ENCODE measurements around the gene VMAC.

Gene VMAC

DNA sequence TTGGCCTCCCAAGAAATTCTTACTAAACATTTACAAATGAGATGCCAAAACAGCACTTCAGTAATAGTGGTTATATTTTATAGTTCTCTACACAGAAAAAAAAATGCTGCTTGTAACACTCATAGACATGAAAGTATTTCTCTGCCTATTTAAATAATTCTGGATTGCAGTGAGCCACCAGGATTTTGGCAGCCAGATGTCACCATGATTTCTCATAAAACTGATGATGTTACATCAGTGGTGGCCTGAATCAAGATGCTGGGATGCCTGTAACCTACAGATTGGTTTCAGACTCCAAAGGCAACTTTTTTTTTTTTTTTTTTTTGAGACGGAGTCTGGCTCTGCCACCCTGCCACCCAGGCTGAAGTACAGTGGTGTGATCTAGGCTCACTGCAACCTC, 6.7 kb downstream of the VMAC start:
- H3K27ac ChIP-seq (ENCODE audit: low read length): no peak overlapping the region
- no peaks in the 10 kb centered on the region for H3K9me3 ChIP-seq (ENCODE audit: control insufficient read depth in 1 of 2, low read length in 2 of 2)
- H3K36me3 ChIP-seq (ENCODE audit: control insufficient read depth in 1 of 2, insufficient read depth in 2 of 2, low read length in 2 of 2): peaks cover 0 to 17% of the 10 kb centered on the region in 2 donors
- no peaks in the 10 kb centered on the region for H3K27me3 ChIP-seq (ENCODE audit: low read depth, low read length)
- no peak overlapping the region for H3K4me3 ChIP-seq (ENCODE audit: low read depth in 1 of 2, low read length in 2 of 2)
- H3K4me1 ChIP-seq (ENCODE audit: control insufficient read depth in 1 of 2, insufficient read depth in 2 of 2, low read length in 2 of 2): peaks cover 0 to 14% of the 10 kb centered on the region in 2 donors

DNA sequence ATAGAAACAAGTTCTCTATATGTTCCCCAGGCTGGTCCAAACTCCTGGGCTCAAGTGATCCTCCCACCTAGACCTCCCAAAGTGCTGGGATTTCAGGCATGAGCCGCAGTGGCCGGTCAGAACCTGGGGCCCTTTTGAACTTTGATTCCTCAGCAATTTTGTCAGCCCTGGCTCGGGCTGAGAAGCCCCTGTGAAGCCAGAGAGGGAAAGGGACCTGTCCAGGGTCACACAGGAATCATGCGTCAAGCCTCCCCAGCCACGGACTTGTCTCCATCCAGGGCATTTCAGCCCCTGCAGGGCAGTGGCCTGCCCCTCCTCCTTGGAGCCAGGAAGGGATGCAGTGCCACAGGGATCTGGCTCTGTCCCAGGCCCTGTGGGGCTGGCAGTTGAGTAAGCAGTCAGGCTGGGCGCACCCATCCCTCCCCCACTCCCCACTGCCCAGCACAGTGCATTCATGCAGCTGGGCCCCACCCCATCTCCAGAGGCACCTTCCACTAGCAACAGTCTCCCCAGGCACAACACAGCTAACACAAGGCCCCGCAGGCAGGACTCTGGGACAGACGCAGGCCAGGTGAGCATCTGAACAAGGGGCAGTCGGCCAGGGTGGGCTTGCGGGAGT, 9.2 kb downstream of the VMAC start, which contains the start of gene CAPS:
Gene CAPS, plus strand, starts transcription at position 516 of the 619 bp plus-strand sequence. CDS start 153 bp downstream, outside the sequence.
- peaks cover 8 to 39% of the 10 kb centered on the region in 2 donors for H3K36me3 ChIP-seq (ENCODE audit: control insufficient read depth in 1 of 2, insufficient read depth in 2 of 2, low read length in 2 of 2)

DNA sequence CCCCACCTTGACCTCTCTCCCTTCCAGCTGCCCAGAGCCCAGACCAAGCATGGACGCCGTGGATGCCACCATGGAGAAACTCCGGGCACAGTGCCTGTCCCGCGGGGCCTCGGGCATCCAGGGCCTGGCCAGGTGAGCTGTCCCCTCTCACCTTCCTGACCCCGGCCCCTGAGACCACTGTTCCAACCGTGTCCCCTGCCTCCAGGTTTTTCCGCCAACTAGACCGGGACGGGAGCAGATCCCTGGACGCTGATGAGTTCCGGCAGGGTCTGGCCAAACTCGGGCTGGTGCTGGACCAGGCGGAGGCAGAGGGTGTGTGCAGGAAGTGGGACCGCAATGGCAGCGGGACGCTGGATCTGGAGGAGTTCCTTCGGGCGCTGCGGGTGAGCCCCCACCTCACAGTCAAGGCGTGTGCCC, 9.7 kb downstream of the VMAC start:
- no peak overlapping the region for H3K4me3 ChIP-seq (ENCODE audit: low read depth in 1 of 2, low read length in 2 of 2)
- no peaks in the 10 kb centered on the region for H3K27me3 ChIP-seq (ENCODE audit: low read depth, low read length)
- H3K36me3 ChIP-seq (ENCODE audit: control insufficient read depth in 1 of 2, insufficient read depth in 2 of 2, low read length in 2 of 2): peaks cover 11 to 40% of the 10 kb centered on the region in 2 donors
- H3K27ac ChIP-seq (ENCODE audit: low read length): no peak overlapping the region
- H3K4me1 ChIP-seq (ENCODE audit: control insufficient read depth in 1 of 2, insufficient read depth in 2 of 2, low read length in 2 of 2): peaks cover 0 to 10% of the 10 kb centered on the region in 2 donors
- H3K9me3 ChIP-seq (ENCODE audit: control insufficient read depth in 1 of 2, low read length in 2 of 2): no peaks in the 10 kb centered on the region

More for the DNA sequence above, 9.2 kb downstream of the VMAC start, which contains the start of gene CAPS:
- Histone ChIP-seq H3K27me3 (ENCODE audit: low read depth, low read length) (no peaks in the 10 kb centered on the region), H3K4me1 (ENCODE audit: control insufficient read depth in 1 of 2, insufficient read depth in 2 of 2, low read length in 2 of 2) (peaks cover 0 to 10% of the 10 kb centered on the region in 2 donors), H3K27ac (ENCODE audit: low read length) (no peak within 1 kb of the TSS), H3K9me3 (ENCODE audit: control insufficient read depth in 1 of 2, low read length in 2 of 2) (no peaks in the 10 kb centered on the region), H3K4me3 (ENCODE audit: low read depth in 1 of 2, low read length in 2 of 2) (no peak within 1 kb of the TSS)

DNA sequence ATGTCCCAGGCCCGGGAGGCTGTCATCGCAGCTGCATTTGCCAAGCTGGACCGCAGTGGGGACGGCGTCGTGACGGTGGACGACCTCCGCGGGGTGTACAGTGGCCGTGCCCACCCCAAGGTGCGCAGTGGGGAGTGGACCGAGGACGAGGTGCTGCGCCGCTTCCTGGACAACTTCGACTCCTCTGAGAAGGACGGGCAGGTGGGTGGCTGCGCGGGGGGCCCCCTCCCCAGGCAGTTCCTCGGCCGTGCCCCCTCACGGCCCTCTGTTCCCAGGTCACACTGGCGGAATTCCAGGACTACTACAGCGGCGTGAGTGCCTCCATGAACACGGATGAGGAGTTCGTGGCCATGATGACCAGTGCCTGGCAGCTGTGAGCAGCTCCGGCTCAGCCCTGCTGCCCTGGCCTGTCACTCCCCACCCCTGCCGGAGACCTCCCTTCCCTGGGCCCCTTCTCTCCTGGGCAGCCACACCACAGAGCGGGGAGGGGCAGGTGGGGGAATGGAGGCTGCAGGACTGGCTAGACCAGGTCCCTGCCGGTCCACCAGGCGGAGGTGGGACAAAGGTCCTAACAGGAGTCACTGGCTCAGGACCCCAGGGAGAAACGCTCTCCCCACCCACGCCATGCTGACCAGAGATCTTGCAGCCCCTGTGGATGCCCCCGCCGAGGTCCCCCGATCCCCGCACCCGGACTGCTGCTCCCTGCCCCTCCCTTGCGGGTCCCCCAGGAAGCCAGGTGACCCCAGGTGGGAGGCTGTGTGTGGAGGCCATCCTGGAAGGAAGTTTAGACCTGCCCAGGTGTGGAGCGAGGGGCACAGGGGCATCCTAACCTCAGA, 10.5 kb downstream of the VMAC start:
- Histone ChIP-seq H3K27ac (ENCODE audit: low read length) (no peak overlapping the region), H3K4me3 (ENCODE audit: low read depth in 1 of 2, low read length in 2 of 2) (no peak overlapping the region), H3K4me1 (ENCODE audit: control insufficient read depth in 1 of 2, insufficient read depth in 2 of 2, low read length in 2 of 2) (peaks cover 0 to 10% of the 10 kb centered on the region in 2 donors), H3K36me3 (ENCODE audit: control insufficient read depth in 1 of 2, insufficient read depth in 2 of 2, low read length in 2 of 2) (peaks cover 12 to 43% of the 10 kb centered on the region in 2 donors), H3K9me3 (ENCODE audit: control insufficient read depth in 1 of 2, low read length in 2 of 2) (no peaks in the 10 kb centered on the region), H3K27me3 (ENCODE audit: low read depth, low read length) (no peaks in the 10 kb centered on the region)

DNA sequence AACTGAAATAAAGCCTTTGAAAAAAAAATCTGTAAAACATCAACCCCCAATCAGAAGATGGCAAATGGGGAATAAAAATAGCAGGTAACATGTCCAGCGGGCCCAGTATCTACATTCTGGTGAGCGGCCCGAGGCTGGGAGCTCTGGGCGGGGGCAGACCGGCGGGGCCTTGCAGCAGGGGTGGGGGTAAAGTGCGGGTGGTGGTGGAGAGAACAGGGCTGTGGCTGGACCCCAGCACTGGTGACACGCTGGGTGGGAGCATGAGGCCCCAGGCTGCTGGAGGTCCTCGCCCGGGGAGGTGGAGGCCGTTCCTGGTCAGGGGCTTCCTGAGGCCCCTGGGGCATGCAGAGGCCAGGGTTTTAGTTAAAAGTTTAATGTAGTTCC, 11.1 kb downstream of the VMAC start:
- H3K27ac ChIP-seq (ENCODE audit: low read length): no peak overlapping the region
- peaks cover 12 to 48% of the 10 kb centered on the region in 2 donors for H3K36me3 ChIP-seq (ENCODE audit: control insufficient read depth in 1 of 2, insufficient read depth in 2 of 2, low read length in 2 of 2)
- H3K4me1 ChIP-seq (ENCODE audit: control insufficient read depth in 1 of 2, insufficient read depth in 2 of 2, low read length in 2 of 2): peaks cover 0 to 10% of the 10 kb centered on the region in 2 donors
- H3K4me3 ChIP-seq (ENCODE audit: low read depth in 1 of 2, low read length in 2 of 2): no peak overlapping the region
- H3K27me3 ChIP-seq (ENCODE audit: low read depth, low read length): no peaks in the 10 kb centered on the region
- H3K9me3 ChIP-seq (ENCODE audit: control insufficient read depth in 1 of 2, low read length in 2 of 2): no peaks in the 10 kb centered on the region

DNA sequence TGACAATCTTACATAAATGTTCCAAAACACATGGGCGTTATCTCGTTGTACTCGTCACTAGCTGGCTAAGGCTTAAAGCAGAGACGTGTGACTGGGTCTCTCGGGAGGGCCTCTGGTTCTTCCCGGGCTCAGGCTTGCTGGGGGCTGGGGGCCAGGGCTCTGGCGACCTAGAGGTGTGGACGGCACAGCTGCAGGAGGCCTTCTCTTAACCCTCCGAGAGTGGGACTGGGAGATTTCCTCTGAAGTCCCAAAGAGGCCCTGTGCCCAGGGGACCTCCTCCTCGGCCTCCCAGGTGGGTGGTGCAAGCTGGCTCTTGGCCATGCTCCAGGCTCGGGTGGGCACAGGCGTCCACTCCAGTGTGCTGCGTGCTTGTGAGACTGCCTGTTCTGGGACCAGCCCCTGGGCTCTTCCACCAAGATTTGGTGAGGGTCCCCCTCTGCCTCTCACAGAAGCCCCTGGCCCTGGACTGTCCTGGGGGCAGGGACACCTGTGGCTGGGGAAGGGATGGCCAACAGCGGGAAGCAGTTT, 11.6 kb downstream of the VMAC start:
- Histone ChIP-seq H3K4me1 (ENCODE audit: control insufficient read depth in 1 of 2, insufficient read depth in 2 of 2, low read length in 2 of 2) (peaks cover 0 to 10% of the 10 kb centered on the region in 2 donors), H3K27ac (ENCODE audit: low read length) (no peak overlapping the region), H3K36me3 (ENCODE audit: control insufficient read depth in 1 of 2, insufficient read depth in 2 of 2, low read length in 2 of 2) (peaks cover 12 to 53% of the 10 kb centered on the region in 2 donors), H3K9me3 (ENCODE audit: control insufficient read depth in 1 of 2, low read length in 2 of 2) (no peaks in the 10 kb centered on the region), H3K4me3 (ENCODE audit: low read depth in 1 of 2, low read length in 2 of 2) (no peak overlapping the region), H3K27me3 (ENCODE audit: low read depth, low read length) (no peaks in the 10 kb centered on the region)

DNA sequence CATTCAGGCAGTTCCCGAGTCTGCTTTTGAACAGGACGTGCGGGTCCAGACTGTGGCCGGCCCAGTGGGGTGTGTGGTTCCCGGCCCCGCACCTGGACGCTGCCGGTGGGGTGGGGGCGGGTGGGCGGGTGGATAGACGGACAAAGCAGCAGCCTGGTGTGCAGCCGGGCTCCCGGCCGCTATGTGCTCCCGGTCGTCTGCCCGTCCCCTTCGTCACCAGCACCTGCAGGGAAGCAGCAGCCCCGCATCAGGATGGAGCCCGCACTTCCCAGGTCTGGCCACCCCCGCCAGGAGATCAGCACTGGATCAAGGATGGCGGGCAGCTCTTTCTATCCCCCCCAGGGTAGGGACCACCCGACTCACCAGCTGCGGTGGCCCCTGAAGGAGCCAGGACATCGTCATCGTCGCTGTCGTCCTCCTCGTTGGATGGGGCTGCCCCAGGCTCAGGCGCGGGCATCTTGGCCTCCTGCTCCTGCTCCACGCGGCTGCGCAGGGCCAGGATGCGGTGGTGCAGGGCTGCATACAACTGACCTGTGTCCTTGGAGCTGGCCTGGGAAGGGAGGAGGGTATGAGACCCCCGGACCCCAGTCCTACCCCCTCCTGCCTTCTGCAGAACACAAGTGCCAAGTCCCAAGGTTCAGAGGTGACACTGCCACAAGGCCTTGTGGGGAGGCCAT, 12.9 kb downstream of the VMAC start:
- no peaks in the 10 kb centered on the region for H3K9me3 ChIP-seq (ENCODE audit: control insufficient read depth in 1 of 2, low read length in 2 of 2)
- H3K27me3 ChIP-seq (ENCODE audit: low read depth, low read length): no peaks in the 10 kb centered on the region
- peaks cover 0 to 10% of the 10 kb centered on the region in 2 donors for H3K4me1 ChIP-seq (ENCODE audit: control insufficient read depth in 1 of 2, insufficient read depth in 2 of 2, low read length in 2 of 2)
- H3K36me3 ChIP-seq (ENCODE audit: control insufficient read depth in 1 of 2, insufficient read depth in 2 of 2, low read length in 2 of 2): peaks cover 21 to 65% of the 10 kb centered on the region in 2 donors
- no peak overlapping the region for H3K4me3 ChIP-seq (ENCODE audit: low read depth in 1 of 2, low read length in 2 of 2)
- H3K27ac ChIP-seq (ENCODE audit: low read length): no peak overlapping the region

DNA sequence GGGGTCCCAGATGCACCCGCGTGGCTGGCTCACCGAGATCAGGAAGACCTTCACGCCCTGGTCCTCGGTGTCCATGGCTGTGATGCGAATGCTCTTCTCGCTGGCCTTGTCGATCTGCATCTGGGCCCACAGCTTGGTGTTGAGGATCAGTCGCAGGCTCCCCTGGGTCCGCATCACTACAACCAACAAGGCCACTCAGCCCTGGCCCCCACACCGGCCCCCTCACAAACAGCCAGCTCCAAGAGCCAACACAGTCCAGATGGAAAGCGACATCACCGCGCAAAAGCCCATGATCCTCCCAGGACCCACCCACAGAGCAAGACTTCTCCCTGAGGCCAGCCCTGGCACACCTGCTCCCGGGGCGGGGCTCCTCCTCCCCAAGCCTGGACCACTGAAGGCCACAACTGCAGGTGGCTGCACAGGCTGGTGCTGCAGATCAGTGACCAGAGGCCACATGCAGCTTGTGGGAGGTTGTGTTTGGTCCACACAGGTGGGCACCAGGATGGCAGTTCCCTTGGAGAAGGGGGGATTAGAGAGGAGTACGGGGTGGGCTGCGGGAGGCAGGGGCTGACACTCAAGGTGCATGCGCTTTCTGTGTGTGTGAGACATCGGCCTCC, 13.9 kb downstream of the VMAC start:
- Histone ChIP-seq H3K27me3 (ENCODE audit: low read depth, low read length) (no peaks in the 10 kb centered on the region), H3K4me1 (ENCODE audit: control insufficient read depth in 1 of 2, insufficient read depth in 2 of 2, low read length in 2 of 2) (peaks cover 0 to 10% of the 10 kb centered on the region in 2 donors), H3K9me3 (ENCODE audit: control insufficient read depth in 1 of 2, low read length in 2 of 2) (no peaks in the 10 kb centered on the region), H3K27ac (ENCODE audit: low read length) (no peak overlapping the region), H3K36me3 (ENCODE audit: control insufficient read depth in 1 of 2, insufficient read depth in 2 of 2, low read length in 2 of 2) (peaks cover 22 to 73% of the 10 kb centered on the region in 2 donors), H3K4me3 (ENCODE audit: low read depth in 1 of 2, low read length in 2 of 2) (no peak overlapping the region)

DNA sequence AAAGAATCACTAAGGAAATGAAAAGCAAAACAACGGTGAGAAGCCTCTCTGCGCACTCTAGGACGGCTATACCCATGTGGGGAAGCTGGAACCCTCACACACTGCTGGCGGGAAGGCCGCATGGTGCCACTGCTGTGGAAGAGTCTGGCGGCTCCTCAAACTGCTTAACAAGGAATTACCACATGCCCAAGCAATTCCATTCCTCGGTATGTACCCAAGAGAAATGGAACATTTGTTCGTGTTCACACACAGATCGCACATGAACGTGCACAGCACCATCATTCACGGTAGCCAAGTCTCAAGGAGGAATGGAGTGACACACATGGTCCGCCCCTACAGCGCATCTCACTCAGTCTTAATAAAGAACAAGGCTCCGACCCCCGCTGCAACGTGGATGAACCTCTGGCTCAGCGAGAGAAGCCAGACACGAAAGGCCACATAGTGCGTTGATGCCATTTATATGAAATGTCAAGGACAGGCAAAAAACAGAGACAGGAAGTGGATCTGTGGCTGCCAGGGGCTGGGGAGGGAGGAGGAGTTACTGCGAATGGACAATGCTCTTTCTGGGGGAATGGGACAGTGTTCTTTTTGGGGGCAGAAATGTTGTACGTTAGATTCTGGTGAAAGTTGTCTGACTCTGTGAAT, 17.0 kb downstream of the VMAC start:
- no peaks in the 10 kb centered on the region for H3K9me3 ChIP-seq (ENCODE audit: control insufficient read depth in 1 of 2, low read length in 2 of 2)
- H3K4me3 ChIP-seq (ENCODE audit: low read depth in 1 of 2, low read length in 2 of 2): no peak overlapping the region
- H3K4me1 ChIP-seq (ENCODE audit: control insufficient read depth in 1 of 2, insufficient read depth in 2 of 2, low read length in 2 of 2): peaks cover 0 to 15% of the 10 kb centered on the region in 2 donors
- H3K27ac ChIP-seq (ENCODE audit: low read length): no peak overlapping the region
- H3K27me3 ChIP-seq (ENCODE audit: low read depth, low read length): no peaks in the 10 kb centered on the region
- peaks cover 37 to 91% of the 10 kb centered on the region in 2 donors for H3K36me3 ChIP-seq (ENCODE audit: control insufficient read depth in 1 of 2, insufficient read depth in 2 of 2, low read length in 2 of 2)

DNA sequence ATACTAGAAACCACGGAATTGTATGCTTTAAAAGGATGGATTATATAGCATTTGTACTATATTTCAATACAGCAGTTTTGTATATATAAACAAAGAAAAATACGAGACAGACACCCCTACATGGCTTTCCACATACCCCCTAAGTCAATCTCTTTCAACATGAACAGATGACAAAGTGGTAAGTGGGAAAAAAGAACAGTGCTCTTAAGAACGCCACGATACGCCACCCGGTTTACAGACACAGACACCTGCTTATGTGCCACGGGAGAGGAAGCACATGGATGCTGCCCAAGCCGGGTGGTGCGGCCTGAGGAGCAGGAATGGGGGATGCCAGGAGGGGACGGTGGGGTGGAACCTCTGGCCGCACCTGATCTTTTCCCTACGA, 17.5 kb downstream of the VMAC start:
- Histone ChIP-seq H3K27ac (ENCODE audit: low read length) (no peak overlapping the region), H3K4me3 (ENCODE audit: low read depth in 1 of 2, low read length in 2 of 2) (no peak overlapping the region), H3K9me3 (ENCODE audit: control insufficient read depth in 1 of 2, low read length in 2 of 2) (no peaks in the 10 kb centered on the region), H3K27me3 (ENCODE audit: low read depth, low read length) (no peaks in the 10 kb centered on the region), H3K4me1 (ENCODE audit: control insufficient read depth in 1 of 2, insufficient read depth in 2 of 2, low read length in 2 of 2) (peaks cover 0 to 20% of the 10 kb centered on the region in 2 donors), H3K36me3 (ENCODE audit: control insufficient read depth in 1 of 2, insufficient read depth in 2 of 2, low read length in 2 of 2) (peaks cover 36 to 91% of the 10 kb centered on the region in 2 donors)

All from muscle layer of duodenum (tissue), 2 donors.